ENCODE results near the gene IER5.

IER5 gene

GRCh38 chr1:181116819-181117390 lies 28.4 kb downstream of the IER5 start:
- no peak for DNase-seq

- DNase-seq = no peak
Measured at GRCh38 chr1:181117648-181118449, 29.3 kb downstream of the IER5 start.

- no peak for DNase-seq
Measured at GRCh38 chr1:181119093-181119989, 30.8 kb downstream of the IER5 start.

GRCh38 chr1:181120924-181121323 lies 32.4 kb downstream of the IER5 start:
- no peak for DNase-seq

- DNase-seq = no peak
Measured at GRCh38 chr1:181121498-181121897, 33.0 kb downstream of the IER5 start.

GRCh38 chr1:181122222-181122621 lies 33.7 kb downstream of the IER5 start:
- DNase-seq = no peak

GRCh38 chr1:181123173-181123572 lies 34.7 kb downstream of the IER5 start:
- DNase-seq = no peak

GRCh38 chr1:181124291-181124751 lies 35.8 kb downstream of the IER5 start:
- DNase-seq = no peak

- DNase-seq = no peak
Measured at GRCh38 chr1:181126289-181126688, 37.8 kb downstream of the IER5 start.

GRCh38 chr1:181126871-181127587 lies 38.5 kb downstream of the IER5 start:
- no peak for DNase-seq

- no peak for DNase-seq
Measured at GRCh38 chr1:181127898-181128453, 39.5 kb downstream of the IER5 start.

- no peak for DNase-seq
Measured at GRCh38 chr1:181128592-181129497, 40.3 kb downstream of the IER5 start.

- DNase-seq = no peak
Measured at GRCh38 chr1:181129771-181130606, 41.5 kb downstream of the IER5 start.

GRCh38 chr1:181131255-181131941 lies 42.9 kb downstream of the IER5 start:
- DNase-seq = no peak

- no peak for DNase-seq
Measured at GRCh38 chr1:181133441-181133951, 45.0 kb downstream of the IER5 start.

GRCh38 chr1:181133969-181134418 lies 45.5 kb downstream of the IER5 start:
- DNase-seq = no peak

- DNase-seq = no peak
Measured at GRCh38 chr1:181134543-181135436, 46.3 kb downstream of the IER5 start.

GRCh38 chr1:181135437-181135731 lies 46.9 kb downstream of the IER5 start:
- DNase-seq = no peak
